WI38 (cell line): ENCODE measurements around the gene KANK2.

Source experiments
- H3K4me3 ChIP-seq: 2 replicates; pipeline ENCODE4 v1.5.1; 2011; ENCODE audit warnings: low read depth, mild to moderate bottlenecking, control low read depth, low read length
- CTCF ChIP-seq: IDR thresholded peaks from 2 replicates; pipeline ENCODE4 v1.5.1; 2012; ENCODE audit warnings: low read depth, mild to moderate bottlenecking, control low read depth, low read length

Gene KANK2

GRCh38 chr19:11197291-11198174 lies at the start of gene KANK2:
Gene KANK2, minus strand, starts transcription at chr19:11197545. Its CDS starts 3,034 bp downstream, at chr19:11194511.
- no peak for TF ChIP-seq CTCF
- H3K4me3 ChIP-seq: peak within 1 kb of the TSS; percentile 88

- H3K4me3 ChIP-seq: no peak overlapping the region
- no peak for TF ChIP-seq CTCF
Measured at GRCh38 chr19:11246941-11247340, 49.6 kb upstream of the KANK2 start.

DNA sequence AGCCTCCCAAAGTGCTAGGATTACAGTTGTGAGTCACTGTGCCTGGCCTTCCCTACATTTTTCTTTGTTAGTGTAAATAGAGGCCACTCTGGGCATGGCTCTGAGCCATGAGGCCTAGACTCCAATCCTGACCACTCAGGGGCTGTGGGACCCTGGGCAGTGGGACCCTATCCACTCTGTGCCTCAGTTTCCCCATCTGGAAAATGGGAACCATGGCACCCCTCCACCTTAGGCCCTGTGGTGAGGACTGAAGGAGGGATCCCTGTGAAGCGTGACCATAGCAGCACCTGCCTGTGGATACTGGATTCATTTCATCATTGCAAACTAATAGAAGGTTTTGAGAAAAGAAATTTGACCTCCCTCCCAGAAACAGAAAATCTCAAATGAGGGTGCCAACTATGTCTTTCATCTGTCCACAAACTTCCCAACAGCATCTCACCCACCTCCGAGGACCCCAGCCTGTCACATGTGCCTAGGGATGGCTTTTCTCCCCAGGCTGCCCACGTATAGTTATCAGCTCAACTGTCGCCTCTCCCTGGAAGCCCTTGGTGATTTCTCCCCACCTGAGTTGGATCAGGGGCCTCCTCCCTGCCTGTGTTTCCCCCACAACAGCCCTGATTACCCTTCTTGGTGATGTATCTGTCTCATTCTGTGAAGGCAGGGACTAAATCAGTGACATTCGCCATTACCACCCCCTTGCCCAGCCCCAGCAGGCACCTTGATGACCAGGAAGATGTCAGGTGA lies 47.7 kb upstream of the KANK2 start:
- no peak overlapping the region for H3K4me3 ChIP-seq
- no peak for TF ChIP-seq CTCF

GRCh38 chr19:11243798-11244169 lies 46.4 kb upstream of the KANK2 start:
- no peak overlapping the region for H3K4me3 ChIP-seq
- TF ChIP-seq CTCF: no peak

- H3K4me3 ChIP-seq: no peak overlapping the region
- peak; percentile 63 for TF ChIP-seq CTCF
Measured at GRCh38 chr19:11242864-11243797, 45.8 kb upstream of the KANK2 start.

DNA sequence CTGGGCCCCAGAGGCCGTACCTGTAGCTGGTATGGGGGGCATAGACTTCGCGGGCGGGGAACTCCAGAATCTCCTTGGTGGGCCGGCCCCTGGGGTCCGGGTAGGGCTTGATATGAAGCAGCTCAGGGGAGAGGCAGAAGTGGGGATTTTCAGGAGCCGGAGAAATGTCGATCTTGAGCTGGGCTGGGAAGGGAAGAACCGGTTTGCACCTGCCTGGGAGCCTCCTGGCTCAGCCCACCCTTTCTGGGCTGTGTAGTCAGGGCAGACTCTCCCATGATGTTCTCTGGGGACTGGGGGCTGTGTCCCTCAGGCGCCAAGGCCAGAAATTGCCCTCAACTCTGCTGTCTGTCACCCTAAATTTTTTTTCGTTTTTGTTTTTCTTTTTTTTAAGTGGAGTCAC lies 44.7 kb upstream of the KANK2 start:
- no peak for TF ChIP-seq CTCF
- H3K4me3 ChIP-seq: no peak overlapping the region
